ENCODE data around the gene DNAH6.

DNA sequence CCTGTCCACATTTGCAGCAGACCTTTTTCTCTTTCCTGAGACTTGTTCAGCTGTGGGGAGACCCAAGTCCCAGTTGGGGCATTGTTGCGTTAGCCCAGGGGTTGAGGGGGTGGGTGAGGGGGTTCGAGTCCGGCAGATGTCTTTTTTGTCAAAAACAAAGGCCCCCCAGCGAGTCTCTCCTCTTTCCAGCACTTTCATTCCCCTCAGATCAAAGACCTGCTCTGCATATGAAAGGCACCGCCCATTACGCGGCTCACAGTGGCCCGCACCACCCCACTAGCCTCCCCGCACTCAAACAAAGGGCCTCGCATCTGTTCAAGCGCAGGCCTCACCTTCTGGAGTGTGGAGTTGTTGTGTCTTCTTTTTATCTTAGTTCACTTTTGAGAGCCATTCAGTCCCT is 339.4 kb downstream of the DNAH6 start:
- TF ChIP-seq CTCF (CRISPR knock-in tag; IDR thresholded peaks at IDR 0.05) (no peak), GABPA (IDR thresholded peaks at IDR 0.05; ENCODE audit: low read depth, low read length) (no peak), GABPA (CRISPR knock-in tag; IDR thresholded peaks at IDR 0.05; ENCODE audit: low read depth) (no peak), SMARCE1 (IDR thresholded peaks at IDR 0.05; ENCODE audit: borderline replicate concordance) (no peak), POLR2A (IDR thresholded peaks at IDR 0.05; ENCODE audit: insufficient read depth in 1 of 2, low read depth in 2 of 2, low read length in 2 of 2) (no peak), ZNF138 (CRISPR knock-in tag; IDR thresholded peaks at IDR 0.05; ENCODE audit: low read depth) (no peak), EP300 (IDR thresholded peaks at IDR 0.05; ENCODE audit: low read depth in 2 of 2, low read length in 2 of 2) (no peak), EP300 (CRISPR knock-in tag; IDR thresholded peaks at IDR 0.05; ENCODE audit: borderline replicate concordance) (no peak), NR2F6 (IDR thresholded peaks at IDR 0.05) (no peak), NR2F6 (CRISPR knock-in tag; IDR thresholded peaks at IDR 0.05) (no peak), ZSCAN22 (CRISPR knock-in tag; IDR thresholded peaks at IDR 0.05) (no peak), NR1H2 (CRISPR knock-in tag; IDR thresholded peaks at IDR 0.05; ENCODE audit: borderline replicate concordance, low read depth) (no peak), ZNF747 (CRISPR knock-in tag; IDR thresholded peaks at IDR 0.05; ENCODE audit: borderline replicate concordance) (no peak), ETV5 (CRISPR knock-in tag; IDR thresholded peaks at IDR 0.05; ENCODE audit: borderline replicate concordance) (no peak), KLF13 (CRISPR knock-in tag; IDR thresholded peaks at IDR 0.05) (no peak), XRCC5 (optimal IDR thresholded peaks at IDR 0.05; ENCODE audit: low read length) (no peak)
- TF ChIP-seq, protein P1, sequence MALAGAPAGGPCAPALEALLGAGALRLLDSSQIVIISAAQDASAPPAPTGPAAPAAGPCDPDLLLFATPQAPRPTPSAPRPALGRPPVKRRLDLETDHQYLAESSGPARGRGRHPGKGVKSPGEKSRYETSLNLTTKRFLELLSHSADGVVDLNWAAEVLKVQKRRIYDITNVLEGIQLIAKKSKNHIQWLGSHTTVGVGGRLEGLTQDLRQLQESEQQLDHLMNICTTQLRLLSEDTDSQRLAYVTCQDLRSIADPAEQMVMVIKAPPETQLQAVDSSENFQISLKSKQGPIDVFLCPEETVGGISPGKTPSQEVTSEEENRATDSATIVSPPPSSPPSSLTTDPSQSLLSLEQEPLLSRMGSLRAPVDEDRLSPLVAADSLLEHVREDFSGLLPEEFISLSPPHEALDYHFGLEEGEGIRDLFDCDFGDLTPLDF (CRISPR knock-in tag; IDR thresholded peaks at IDR 0.05) = no peak
